A549 (cell line): ENCODE results near the gene ZNF37A. TPM values are rescaled to one million over a fixed set of nuclear protein-coding genes. Genes with fewer than 3 reads are reported as not detected.
"Not testable (repeated sequence)": the region's sequence is repeated elsewhere in the genome, so short reads cannot be mapped to it uniquely, and the experiment has no call there.

ENCODE experiments used
- ATAC-seq, 2 experiments: fragments of 200-7000 bp in 1 of 2; fragments of >200 bp in 1 of 2; cut with Nextera tagmentation in 1 of 2; cut with Tn5 transposase in 1 of 2; 3 replicates each; pipeline versions ENCODE4 v1.8.0 to v1.9.1; 2018 to 2020; ENCODE audit warnings: mild to moderate bottlenecking in 1 of 2, moderate library complexity in 1 of 2
- CTCF ChIA-PET: fragments of 300-600 bp; sonication (Branson Sonifier 250); formaldehyde crosslinking; extraction: SDS; loops from one replicate; lab custom pipeline; 2021; ENCODE audit warnings: antibody characterized with exemption, inconsistent platforms; lab: Yijun Ruan, JAX
- POLR2A ChIA-PET: fragments of 350-600 bp; formaldehyde crosslinking; extraction: SDS; loops from one replicate; lab custom pipeline; 2021; ENCODE audit warnings: antibody characterized with exemption, inconsistent platforms; lab: Yijun Ruan, JAX
- DNase-seq, 2 experiments: peaks; one replicate each; pipeline versions ENCODE4 v3.0.0 to v3.0.0-alpha.2; 2011 to 2016; ENCODE audit warnings: low read depth in 1 of 2, low spot score in 1 of 2
- FAIRE-seq: peaks from 2 replicates; lab custom pipeline; 2011; peaks lifted over from hg19 to GRCh38; lab: Jason Lieb, UNC
- H3K27ac ChIP-seq, 2 experiments: fragments of >200 bp; sonication (Bioruptor Twin); formaldehyde crosslinking; 3 replicates each; pipeline ENCODE4 v1.5.1; 2016 to 2017
- H3K4me1 ChIP-seq: fragments of >200 bp; sonication (Bioruptor Twin); formaldehyde crosslinking; 3 replicates; pipeline ENCODE4 v1.6.1; 2016
- H3K4me2 ChIP-seq: fragments of >200 bp; sonication (Bioruptor Twin); formaldehyde crosslinking; 3 replicates; pipeline ENCODE4 v1.6.1; 2016
- H3K4me3 ChIP-seq: fragments of >200 bp; sonication (Bioruptor Twin); formaldehyde crosslinking; 3 replicates; pipeline ENCODE4 v1.5.1; 2016
- H3K9me3 ChIP-seq: fragments of >200 bp; sonication (Bioruptor Twin); formaldehyde crosslinking; 3 replicates; pipeline ENCODE4 v1.6.1; 2016
- CEBPB ChIP-seq, 2 experiments: fragments of >200 bp in 1 of 2; sonication (Bioruptor Twin) in 1 of 2; formaldehyde crosslinking in 1 of 2; IDR thresholded peaks; 2 replicates each; pipeline ENCODE4 v1.6.1; 2012 to 2016
- CHD4 ChIP-seq: fragments of 200-600 bp; sonication (generic); IDR thresholded peaks from 2 replicates; pipeline ENCODE4 v1.6.1; 2016; ENCODE audit warnings: antibody characterized with exemption, mild to moderate bottlenecking, borderline replicate concordance
- CTCF ChIP-seq: fragments of >200 bp; sonication (Bioruptor Twin); formaldehyde crosslinking; IDR thresholded peaks from 3 replicates; pipeline ENCODE4 v1.5.1; 2016
- EHF ChIP-seq: fragments of 250-450 bp; sonication (Bioruptor Pico); IDR thresholded peaks from 2 replicates; pipeline ENCODE4 v1.5.0; 2020; ENCODE audit warnings: mild to moderate bottlenecking
- EP300 ChIP-seq, 2 experiments: fragments of >200 bp; sonication (Bioruptor Twin); formaldehyde crosslinking; IDR thresholded peaks; 2 replicates in 1 of 2; 3 replicates in 1 of 2; pipeline ENCODE4 v1.6.1; 2016 to 2017
- HOXA7 ChIP-seq: fragments of 250-450 bp; sonication (Bioruptor Pico); IDR thresholded peaks from 2 replicates; pipeline ENCODE4 v1.5.0; 2020; ENCODE audit warnings: mild to moderate bottlenecking, moderate library complexity
- JUN ChIP-seq, 2 experiments: fragments of >200 bp; sonication (Bioruptor Twin); formaldehyde crosslinking; IDR thresholded peaks; 2 replicates in 1 of 2; 3 replicates in 1 of 2; pipeline ENCODE4 v1.6.1; 2016 to 2017
- KDM5A ChIP-seq: fragments of 200-600 bp; sonication (generic); IDR thresholded peaks from 2 replicates; pipeline ENCODE4 v1.6.1; 2016; ENCODE audit warnings: antibody characterized with exemption, mild to moderate bottlenecking
- NR3C1 ChIP-seq: fragments of >200 bp; sonication (Bioruptor Twin); formaldehyde crosslinking; IDR thresholded peaks from 3 replicates; pipeline ENCODE4 v1.6.1; 2017
- POLR2AphosphoS2 ChIP-seq: conservative IDR thresholded peaks from 2 replicates; pipeline ENCODE4 v1.6.1; 2012; ENCODE audit warnings: low read length, improper control_type of control experiment, inconsistent platforms
- REST ChIP-seq: fragments of 200-600 bp; sonication (generic); IDR thresholded peaks from 2 replicates; pipeline ENCODE4 v1.6.1; 2016; ENCODE audit warnings: antibody characterized with exemption, mild to moderate bottlenecking, moderate library complexity
- ZC3H11A ChIP-seq: fragments of 450-650 bp; IDR thresholded peaks from 2 replicates; pipeline ENCODE4 v1.6.1; 2014; ENCODE audit warnings: antibody characterized with exemption, mild to moderate bottlenecking
- ZSCAN20 ChIP-seq: fragments of 250-450 bp; sonication (Bioruptor Pico); IDR thresholded peaks from 2 replicates; pipeline ENCODE4 v1.8.0; 2022; ENCODE audit warnings: mild to moderate bottlenecking, moderate library complexity
- WGBS: methylation state at CpG from one replicate; pipeline ENCODE4 v1.1.6; 2017; ENCODE audit errors: missing lambda C conversion rate; 5-methylcytosine and 5-hydroxymethylcytosine counted together
- polyA plus RNA-seq, 4 experiments: library from polyadenylated mRNA; depleted of rRNA in 3 of 4; stranded (reverse); fragments of >200 nt; fragmentation: RNase III in 1 of 4; extraction: RNeasy Plus Mini Kit Qiagen cat#74134 plus additional on column Dnase treatment in 1 of 4; gene quantifications; 2 replicates in 3 of 4; 3 replicates in 1 of 4; pipeline ENCODE4 v1.2.3, GENCODE V29; 2011 to 2017

ZNF37A gene
- polyA plus RNA-seq, 2 of the 4 experiments (the other 2 are of a cell fraction), result 7.3 to 14.1 TPM

GRCh38 chr10:38150891-38151463 is 56.8 kb downstream of the ZNF37A start:
- H3K9me3 ChIP-seq, FAIRE-seq, H3K4me1 ChIP-seq: not testable (repeated sequence)
- WGBS, result 28% methylated on average over 5 of the region's 5 CpGs
- TF ChIP-seq ZC3H11A, result peak; percentile 72
- TF ChIP-seq, all 56 proteins: peak for 1; not testable (repeated sequence) for 55
- DNase-seq, ATAC-seq, H3K27ac ChIP-seq, H3K4me2 ChIP-seq, CTCF ChIA-PET, H3K4me3 ChIP-seq, POLR2A ChIA-PET: not testable (repeated sequence)

GRCh38 chr10:38156416-38157269 is 62.5 kb downstream of the ZNF37A start:
- H3K4me2 ChIP-seq, result no peak overlapping the region
- 40% methylated on average over 23 of the region's 37 CpGs for WGBS
- no peaks in the 10 kb centered on the region for H3K4me1 ChIP-seq
- CTCF ChIA-PET, result no interaction called here
- TF ChIP-seq CHD4, result no peak
- TF ChIP-seq KDM5A, result no peak
- TF ChIP-seq JUN (IDR thresholded peaks at IDR 0.05), result no peak
- TF ChIP-seq CEBPB (IDR thresholded peaks at IDR 0.05), result no peak
- TF ChIP-seq EHF (CRISPR knock-in tag), result no peak
- TF ChIP-seq POLR2AphosphoS2, result no peak
- TF ChIP-seq HOXA7, result no peak
- no peak for TF ChIP-seq NR3C1
- TF ChIP-seq EP300 (IDR thresholded peaks at IDR 0.05), result no peak
- H3K27ac ChIP-seq, result no peak overlapping the region
- H3K9me3 ChIP-seq, result no peaks in the 10 kb centered on the region; the same call in 2 of the 3 replicates
- H3K4me3 ChIP-seq, result no peak overlapping the region
- FAIRE-seq (no peak), DNase-seq (no peak), ATAC-seq (no peak)
- POLR2A ChIA-PET, result no interaction called here

- ATAC-seq, result no peak
- no peak for TF ChIP-seq NR3C1
- no peak for TF ChIP-seq REST
- no peak for TF ChIP-seq CTCF
- no peak for TF ChIP-seq ZSCAN20
- POLR2A ChIA-PET, result no interaction called here
- CTCF ChIA-PET, result no interaction called here
- no peak for FAIRE-seq
- no peaks in the 10 kb centered on the region; the same call in 2 of the 3 replicates for H3K9me3 ChIP-seq
- no peak overlapping the region for H3K4me3 ChIP-seq
- no peak overlapping the region for H3K27ac ChIP-seq
- 50% methylated on average over 7 of the region's 10 CpGs for WGBS
- no peak overlapping the region for H3K4me2 ChIP-seq
- H3K4me1 ChIP-seq, result no peaks in the 10 kb centered on the region
- DNase-seq, result no peak
These were observed 63.1 kb downstream of the ZNF37A start for GRCh38 chr10:38157270-38157685.
